B cell (primary cell): ENCODE measurements around the gene ZNF277.

Experiments used
- EZH2 ChIP-seq: IDR thresholded peaks from 2 replicates; pipeline ENCODE4 v1.6.1; 2012; ENCODE audit warnings: borderline replicate concordance, low read depth, mild to moderate bottlenecking, moderate library complexity, low read length; ENCODE audit not compliant: insufficient read depth, poor library complexity, severe bottlenecking
- TF ChIP-seq, protein P1 (sequence below): fragments of 200-600 bp; IDR thresholded peaks from one replicate; pipeline ENCODE4 v1.8.0; 2022; ENCODE audit warnings: antibody characterized with exemption, mild to moderate bottlenecking

- TF ChIP-seq, protein P1, sequence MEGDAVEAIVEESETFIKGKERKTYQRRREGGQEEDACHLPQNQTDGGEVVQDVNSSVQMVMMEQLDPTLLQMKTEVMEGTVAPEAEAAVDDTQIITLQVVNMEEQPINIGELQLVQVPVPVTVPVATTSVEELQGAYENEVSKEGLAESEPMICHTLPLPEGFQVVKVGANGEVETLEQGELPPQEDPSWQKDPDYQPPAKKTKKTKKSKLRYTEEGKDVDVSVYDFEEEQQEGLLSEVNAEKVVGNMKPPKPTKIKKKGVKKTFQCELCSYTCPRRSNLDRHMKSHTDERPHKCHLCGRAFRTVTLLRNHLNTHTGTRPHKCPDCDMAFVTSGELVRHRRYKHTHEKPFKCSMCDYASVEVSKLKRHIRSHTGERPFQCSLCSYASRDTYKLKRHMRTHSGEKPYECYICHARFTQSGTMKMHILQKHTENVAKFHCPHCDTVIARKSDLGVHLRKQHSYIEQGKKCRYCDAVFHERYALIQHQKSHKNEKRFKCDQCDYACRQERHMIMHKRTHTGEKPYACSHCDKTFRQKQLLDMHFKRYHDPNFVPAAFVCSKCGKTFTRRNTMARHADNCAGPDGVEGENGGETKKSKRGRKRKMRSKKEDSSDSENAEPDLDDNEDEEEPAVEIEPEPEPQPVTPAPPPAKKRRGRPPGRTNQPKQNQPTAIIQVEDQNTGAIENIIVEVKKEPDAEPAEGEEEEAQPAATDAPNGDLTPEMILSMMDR, result no peak
- TF ChIP-seq EZH2, result no peak
Observed at GRCh38 chr7:112184455-112184854, 22.0 kb upstream of the ZNF277 start.
